Hepatocyte (in vitro differentiated cells): ENCODE measurements around the gene ABLIM1. TPM values are rescaled to one million over a fixed set of nuclear protein-coding genes. Genes with fewer than 3 reads are reported as not detected.

Experiments used
- DNase-seq: peaks from one replicate; pipeline ENCODE4 v3.0.0-alpha.2; 2016; ENCODE audit warnings: low spot score
- H2AFZ ChIP-seq: fragments of 200-600 bp; sonication (generic); 2 replicates; pipeline ENCODE4 v1.6.0; 2016; ENCODE audit warnings: antibody characterized with exemption, mild to moderate bottlenecking
- H3K27ac ChIP-seq: fragments of 200-600 bp; sonication (generic); 2 replicates; pipeline ENCODE4 v1.5.1; 2016; ENCODE audit warnings: mild to moderate bottlenecking
- H3K27me3 ChIP-seq: fragments of 200-600 bp; sonication (generic); 2 replicates; pipeline ENCODE4 v1.6.1; 2016
- H3K36me3 ChIP-seq: fragments of 200-600 bp; sonication (generic); replicated peaks from 2 replicates; pipeline ENCODE4 v1.5.1; 2016; ENCODE audit warnings: low read depth; ENCODE audit not compliant: insufficient read depth
- H3K4me1 ChIP-seq: fragments of 200-600 bp; sonication (generic); 2 replicates; pipeline ENCODE4 v1.5.1; 2016; ENCODE audit warnings: mild to moderate bottlenecking, moderate library complexity; ENCODE audit not compliant: insufficient read depth
- H3K4me2 ChIP-seq: fragments of 200-600 bp; sonication (generic); 2 replicates; pipeline ENCODE4 v1.6.0; 2016
- H3K4me3 ChIP-seq: fragments of 200-600 bp; sonication (generic); 2 replicates; pipeline ENCODE4 v1.5.1; 2016; ENCODE audit warnings: mild to moderate bottlenecking
- H3K79me2 ChIP-seq: fragments of 200-600 bp; sonication (generic); 2 replicates; pipeline ENCODE4 v1.6.0; 2017; ENCODE audit warnings: mild to moderate bottlenecking
- H3K9me2 ChIP-seq: fragments of 200-600 bp; sonication (generic); replicated peaks from 2 replicates; pipeline ENCODE4 v1.6.0; 2017; ENCODE audit warnings: mild to moderate bottlenecking; ENCODE audit not compliant: insufficient read depth
- H3K9me3 ChIP-seq: fragments of 200-600 bp; sonication (generic); 2 replicates; pipeline ENCODE4 v1.5.1; 2016; ENCODE audit warnings: low read depth, mild to moderate bottlenecking
- H4K20me1 ChIP-seq: fragments of 200-600 bp; sonication (generic); 2 replicates; pipeline ENCODE4 v1.6.0; 2016; ENCODE audit warnings: mild to moderate bottlenecking; ENCODE audit not compliant: insufficient read depth, poor library complexity, severe bottlenecking
- EZH2 ChIP-seq: fragments of 200-600 bp; sonication (generic); IDR thresholded peaks from 2 replicates; pipeline ENCODE4 v1.6.1; 2016; ENCODE audit warnings: antibody characterized with exemption, mild to moderate bottlenecking, borderline replicate concordance
- EZH2phosphoT487 ChIP-seq: fragments of 200-600 bp; sonication (generic); IDR thresholded peaks from one replicate; pipeline ENCODE4 v1.6.1; 2018; ENCODE audit warnings: antibody characterized with exemption, mild to moderate bottlenecking, low read depth, moderate library complexity; ENCODE audit not compliant: unreplicated experiment, severe bottlenecking
- WGBS: methylation state at CpG from one replicate; pipeline ENCODE4 v1.1.6; 2016; ENCODE audit warnings: low lambda C conversion rate; ENCODE audit errors: missing lambda C conversion rate; 5-methylcytosine and 5-hydroxymethylcytosine counted together
- polyA plus RNA-seq: library from polyadenylated mRNA; unstranded; fragments of >200 nt; fragmentation: Nextera tagmentation; extraction: Ambion mirVana; gene quantifications from 2 replicates; pipeline ENCODE4 v1.2.1, GENCODE V29; 2016
- total RNA-seq: library from RNA; depleted of rRNA; stranded (reverse); fragments of >200 nt; gene quantifications from 2 replicates; pipeline ENCODE4 v1.2.3, GENCODE V29; 2014
- TF ChIP-seq, protein P1 (sequence below): fragments of 200-600 bp; sonication (generic); IDR thresholded peaks from 2 replicates; pipeline ENCODE4 v1.5.1; 2016; ENCODE audit warnings: antibody characterized with exemption, mild to moderate bottlenecking; ENCODE audit not compliant: poor library complexity

ABLIM1 gene
- total and polyA plus RNA-seq, 2 experiments from 2014 or later = 20.8 to 31.6 TPM

- no peak overlapping the region for H3K27ac ChIP-seq
- no peaks in the 10 kb centered on the region for H3K36me3 ChIP-seq
- no peak for DNase-seq
- peaks cover 32% of the 10 kb centered on the region for H3K4me1 ChIP-seq
- H3K27me3 ChIP-seq = peaks cover 47% of the 10 kb centered on the region
- H3K4me2 ChIP-seq = peak overlapping the region; percentile 99
- WGBS = 22% methylated on average over 16 of the region's 16 CpGs
- H3K4me3 ChIP-seq = no peak overlapping the region
- TF ChIP-seq, protein P1, sequence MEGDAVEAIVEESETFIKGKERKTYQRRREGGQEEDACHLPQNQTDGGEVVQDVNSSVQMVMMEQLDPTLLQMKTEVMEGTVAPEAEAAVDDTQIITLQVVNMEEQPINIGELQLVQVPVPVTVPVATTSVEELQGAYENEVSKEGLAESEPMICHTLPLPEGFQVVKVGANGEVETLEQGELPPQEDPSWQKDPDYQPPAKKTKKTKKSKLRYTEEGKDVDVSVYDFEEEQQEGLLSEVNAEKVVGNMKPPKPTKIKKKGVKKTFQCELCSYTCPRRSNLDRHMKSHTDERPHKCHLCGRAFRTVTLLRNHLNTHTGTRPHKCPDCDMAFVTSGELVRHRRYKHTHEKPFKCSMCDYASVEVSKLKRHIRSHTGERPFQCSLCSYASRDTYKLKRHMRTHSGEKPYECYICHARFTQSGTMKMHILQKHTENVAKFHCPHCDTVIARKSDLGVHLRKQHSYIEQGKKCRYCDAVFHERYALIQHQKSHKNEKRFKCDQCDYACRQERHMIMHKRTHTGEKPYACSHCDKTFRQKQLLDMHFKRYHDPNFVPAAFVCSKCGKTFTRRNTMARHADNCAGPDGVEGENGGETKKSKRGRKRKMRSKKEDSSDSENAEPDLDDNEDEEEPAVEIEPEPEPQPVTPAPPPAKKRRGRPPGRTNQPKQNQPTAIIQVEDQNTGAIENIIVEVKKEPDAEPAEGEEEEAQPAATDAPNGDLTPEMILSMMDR = no peak
- TF ChIP-seq EZH2phosphoT487 (no peak), EZH2 (no peak)
- no peaks in the 10 kb centered on the region for H3K79me2 ChIP-seq
- H3K9me2 ChIP-seq = no peaks in the 10 kb centered on the region
- H4K20me1 ChIP-seq = no peaks in the 10 kb centered on the region
- H2AFZ ChIP-seq = peak overlapping the region; percentile 63
- H3K9me3 ChIP-seq = no peaks in the 10 kb centered on the region
Measured at GRCh38 chr10:114405011-114405350, 253.1 kb downstream of the ABLIM1 start.

GRCh38 chr10:114404171-114405010, 253.7 kb downstream of the ABLIM1 start, which contains the start of gene AFAP1L2:
TSS of gene AFAP1L2 (minus strand) at chr10:114404502. CDS start at chr10:114404455, 47 bp downstream.
- Histone ChIP-seq H3K4me3 (peak within 1 kb of the TSS; percentile 58), H2AFZ (peak within 1 kb of the TSS; percentile 63), H3K79me2 (no peaks in the 10 kb centered on the region), H3K9me2 (no peaks in the 10 kb centered on the region), H3K9me3 (no peaks in the 10 kb centered on the region), H3K27me3 (peaks cover 47% of the 10 kb centered on the region), H3K4me1 (peaks cover 32% of the 10 kb centered on the region), H4K20me1 (no peaks in the 10 kb centered on the region), H3K4me2 (peak within 1 kb of the TSS; percentile 99), H3K27ac (no peak within 1 kb of the TSS), H3K36me3 (no peaks in the 10 kb centered on the region)
- TF ChIP-seq, protein P1 = no peak
- TF ChIP-seq EZH2phosphoT487 = peak; percentile 22
- peak; percentile 17 for TF ChIP-seq EZH2
- peak; percentile 69 for DNase-seq
- WGBS = 4% methylated on average over 35 of the region's 88 CpGs

DNA sequence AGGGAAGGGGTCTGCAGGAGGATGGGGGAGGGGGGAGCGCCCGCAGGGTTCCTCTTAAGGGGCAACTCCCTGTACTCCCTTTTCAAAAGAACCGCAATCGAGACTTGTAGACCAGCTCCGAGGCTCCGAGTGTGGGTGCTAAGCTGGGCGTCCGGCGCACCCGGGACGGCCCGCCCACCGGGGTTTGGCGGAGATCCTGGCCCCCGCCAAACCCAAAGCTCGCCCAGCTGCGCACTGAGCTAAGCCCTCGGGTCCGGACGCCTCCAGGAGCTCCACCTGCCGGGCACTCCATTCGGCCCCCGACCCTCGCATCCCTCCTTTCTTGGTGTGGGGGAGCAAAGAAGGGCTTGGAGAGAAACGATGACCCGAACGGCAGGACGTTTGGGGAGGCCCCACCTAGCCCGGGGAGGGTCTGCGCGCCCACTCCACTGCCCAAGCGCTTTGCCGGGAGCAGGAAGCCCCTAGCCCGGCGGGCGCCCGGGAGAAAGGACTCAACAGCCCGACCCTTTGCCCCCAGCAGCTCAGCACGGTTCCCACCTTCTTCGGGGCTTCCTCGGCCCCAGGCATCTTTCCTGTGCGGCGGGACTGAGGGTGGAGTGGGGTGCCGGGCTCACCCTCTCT, 254.4 kb downstream of the ABLIM1 start:
- under 1% methylated on average over 34 of the region's 44 CpGs for WGBS

More for the DNA sequence above, 254.4 kb downstream of the ABLIM1 start:
- peaks cover 47% of the 10 kb centered on the region for H3K27me3 ChIP-seq
- peak overlapping the region; percentile 58 for H3K4me3 ChIP-seq
- H2AFZ ChIP-seq = peak overlapping the region; percentile 63
- TF ChIP-seq EZH2 (peak; percentile 34), EZH2phosphoT487 (no peak)
- TF ChIP-seq, protein P1 = peak; percentile 33
- no peak overlapping the region for H3K27ac ChIP-seq
- no peaks in the 10 kb centered on the region for H3K79me2 ChIP-seq
- no peaks in the 10 kb centered on the region for H3K9me2 ChIP-seq
- H3K4me1 ChIP-seq = peaks cover 32% of the 10 kb centered on the region
- no peaks in the 10 kb centered on the region for H4K20me1 ChIP-seq
- peak overlapping the region; percentile 99 for H3K4me2 ChIP-seq
- H3K9me3 ChIP-seq = no peaks in the 10 kb centered on the region
- no peak for DNase-seq
- no peaks in the 10 kb centered on the region for H3K36me3 ChIP-seq
